HL-60 (cell line): Measurements from ENCODE around the gene CYCS.

ENCODE experiments used
- DNase-seq, 2 experiments: peaks; one replicate each; pipeline ENCODE4 v3.0.0-alpha.2; 2010 to 2020; ENCODE audit warnings: low read depth in 1 of 2, low spot score in 1 of 2
- H3K27ac ChIP-seq: fragments of 250-450 bp; sonication (Bioruptor Pico); replicated peaks from 2 replicates; pipeline ENCODE4 v1.5.1; 2020; ENCODE audit warnings: mild to moderate bottlenecking, moderate library complexity
- H3K27me3 ChIP-seq: fragments of 250-450 bp; sonication (Bioruptor Pico); 2 replicates; pipeline ENCODE4 v1.5.1; 2021; ENCODE audit warnings: mild to moderate bottlenecking, moderate library complexity; ENCODE audit not compliant: insufficient read depth, poor library complexity, severe bottlenecking
- H3K4me3 ChIP-seq: replicated peaks from 2 replicates; pipeline ENCODE4 v1.5.1; 2011; ENCODE audit warnings: mild to moderate bottlenecking, control low read depth, low read length; ENCODE audit not compliant: insufficient read depth
- GABPA ChIP-seq: IDR thresholded peaks from 2 replicates; pipeline ENCODE4 v1.6.1; 2012; ENCODE audit warnings: low read depth
- POLR2AphosphoS5 ChIP-seq: IDR thresholded peaks from 2 replicates; pipeline ENCODE4 v1.6.1; 2012; ENCODE audit warnings: low read depth
- SPI1 ChIP-seq: IDR thresholded peaks from 2 replicates; pipeline ENCODE4 v1.6.1; 2012; ENCODE audit warnings: low read depth, mild to moderate bottlenecking, borderline replicate concordance
- long read RNA-seq: library from polyadenylated mRNA; unstranded; transcript quantifications from one replicate; pipeline ENCODE4 v2.0.0, GENCODE V29; 2020
- TF ChIP-seq, protein P1 (sequence below): IDR thresholded peaks from one replicate; pipeline ENCODE4 v1.5.1; 2011; ENCODE audit warnings: low read length, control low read depth, inconsistent platforms; ENCODE audit not compliant: insufficient read depth
- TF ChIP-seq, protein P2 (sequence below): IDR thresholded peaks from 2 replicates; pipeline ENCODE4 v1.6.1; 2012; ENCODE audit warnings: low read depth; ENCODE audit not compliant: insufficient replicate concordance

The CYCS gene
- long read RNA-seq, full-length matches to known transcripts = 598 of 607 reads
- long read RNA-seq, partial matches to known transcripts = 7 of 607 reads
- long read RNA-seq, other reads (novel, unspliced or antisense) = 2 of 607 reads

DNA sequence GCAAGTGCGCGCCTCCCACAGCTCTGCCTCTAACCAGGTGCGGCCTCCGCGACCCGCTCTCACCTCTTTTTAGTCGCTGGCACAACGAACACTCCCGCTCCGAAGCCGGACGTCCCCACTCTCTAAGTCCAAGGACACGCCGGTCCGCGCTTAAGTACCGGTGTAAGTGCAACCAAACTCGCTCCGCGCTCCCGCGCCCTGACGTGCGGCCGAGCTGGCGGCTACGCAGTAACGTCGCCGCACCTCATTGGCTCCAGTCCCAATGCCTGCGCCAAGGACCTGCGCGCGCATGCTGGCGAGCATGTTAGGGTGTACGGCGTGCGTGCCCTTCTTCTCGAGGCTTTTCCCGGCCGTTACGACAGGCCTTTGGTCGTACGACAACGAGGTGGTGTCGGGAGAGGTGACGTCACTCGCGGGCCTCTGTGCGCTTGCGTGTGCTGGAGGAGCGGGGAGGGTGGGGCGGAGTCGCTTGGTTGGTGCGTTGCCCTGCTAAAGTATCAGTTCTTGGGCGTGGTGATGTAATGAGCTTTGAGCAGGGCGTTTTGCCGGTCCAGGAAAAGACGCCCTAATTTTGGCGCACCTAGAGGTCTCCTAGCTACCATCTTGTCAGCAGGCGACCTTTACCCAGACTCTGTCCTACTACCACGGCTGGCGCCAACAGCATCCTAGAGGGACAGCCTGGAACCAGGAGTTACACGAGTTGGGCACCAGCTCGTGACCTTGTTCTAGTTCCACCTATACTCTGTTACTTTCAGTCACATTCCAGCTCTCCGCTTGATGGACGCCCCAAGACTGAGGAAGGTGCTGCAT lies at the start of gene CYCS:
Gene CYCS (minus strand): TSS at position 124 of the 810 bp plus-strand sequence. CDS start 1,141 bp downstream, outside the sequence.
- peak; percentile 100 for DNase-seq
- peak within 1 kb of the TSS; percentile 83 for H3K27ac ChIP-seq
- H3K27me3 ChIP-seq = no peaks in the 10 kb centered on the region
- H3K4me3 ChIP-seq = peak within 1 kb of the TSS; percentile 63
- TF ChIP-seq POLR2AphosphoS5 = peak; percentile 99
- TF ChIP-seq, protein P1, sequence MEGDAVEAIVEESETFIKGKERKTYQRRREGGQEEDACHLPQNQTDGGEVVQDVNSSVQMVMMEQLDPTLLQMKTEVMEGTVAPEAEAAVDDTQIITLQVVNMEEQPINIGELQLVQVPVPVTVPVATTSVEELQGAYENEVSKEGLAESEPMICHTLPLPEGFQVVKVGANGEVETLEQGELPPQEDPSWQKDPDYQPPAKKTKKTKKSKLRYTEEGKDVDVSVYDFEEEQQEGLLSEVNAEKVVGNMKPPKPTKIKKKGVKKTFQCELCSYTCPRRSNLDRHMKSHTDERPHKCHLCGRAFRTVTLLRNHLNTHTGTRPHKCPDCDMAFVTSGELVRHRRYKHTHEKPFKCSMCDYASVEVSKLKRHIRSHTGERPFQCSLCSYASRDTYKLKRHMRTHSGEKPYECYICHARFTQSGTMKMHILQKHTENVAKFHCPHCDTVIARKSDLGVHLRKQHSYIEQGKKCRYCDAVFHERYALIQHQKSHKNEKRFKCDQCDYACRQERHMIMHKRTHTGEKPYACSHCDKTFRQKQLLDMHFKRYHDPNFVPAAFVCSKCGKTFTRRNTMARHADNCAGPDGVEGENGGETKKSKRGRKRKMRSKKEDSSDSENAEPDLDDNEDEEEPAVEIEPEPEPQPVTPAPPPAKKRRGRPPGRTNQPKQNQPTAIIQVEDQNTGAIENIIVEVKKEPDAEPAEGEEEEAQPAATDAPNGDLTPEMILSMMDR = no peak
- TF ChIP-seq, protein P2, sequence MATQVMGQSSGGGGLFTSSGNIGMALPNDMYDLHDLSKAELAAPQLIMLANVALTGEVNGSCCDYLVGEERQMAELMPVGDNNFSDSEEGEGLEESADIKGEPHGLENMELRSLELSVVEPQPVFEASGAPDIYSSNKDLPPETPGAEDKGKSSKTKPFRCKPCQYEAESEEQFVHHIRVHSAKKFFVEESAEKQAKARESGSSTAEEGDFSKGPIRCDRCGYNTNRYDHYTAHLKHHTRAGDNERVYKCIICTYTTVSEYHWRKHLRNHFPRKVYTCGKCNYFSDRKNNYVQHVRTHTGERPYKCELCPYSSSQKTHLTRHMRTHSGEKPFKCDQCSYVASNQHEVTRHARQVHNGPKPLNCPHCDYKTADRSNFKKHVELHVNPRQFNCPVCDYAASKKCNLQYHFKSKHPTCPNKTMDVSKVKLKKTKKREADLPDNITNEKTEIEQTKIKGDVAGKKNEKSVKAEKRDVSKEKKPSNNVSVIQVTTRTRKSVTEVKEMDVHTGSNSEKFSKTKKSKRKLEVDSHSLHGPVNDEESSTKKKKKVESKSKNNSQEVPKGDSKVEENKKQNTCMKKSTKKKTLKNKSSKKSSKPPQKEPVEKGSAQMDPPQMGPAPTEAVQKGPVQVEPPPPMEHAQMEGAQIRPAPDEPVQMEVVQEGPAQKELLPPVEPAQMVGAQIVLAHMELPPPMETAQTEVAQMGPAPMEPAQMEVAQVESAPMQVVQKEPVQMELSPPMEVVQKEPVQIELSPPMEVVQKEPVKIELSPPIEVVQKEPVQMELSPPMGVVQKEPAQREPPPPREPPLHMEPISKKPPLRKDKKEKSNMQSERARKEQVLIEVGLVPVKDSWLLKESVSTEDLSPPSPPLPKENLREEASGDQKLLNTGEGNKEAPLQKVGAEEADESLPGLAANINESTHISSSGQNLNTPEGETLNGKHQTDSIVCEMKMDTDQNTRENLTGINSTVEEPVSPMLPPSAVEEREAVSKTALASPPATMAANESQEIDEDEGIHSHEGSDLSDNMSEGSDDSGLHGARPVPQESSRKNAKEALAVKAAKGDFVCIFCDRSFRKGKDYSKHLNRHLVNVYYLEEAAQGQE = peak; percentile 79
- no peak for TF ChIP-seq SPI1
- TF ChIP-seq GABPA = no peak

GRCh38 chr7:25173184-25173583 lies 48.1 kb upstream of the CYCS start:
- no peak for DNase-seq
- H3K4me3 ChIP-seq = no peak overlapping the region
- H3K27ac ChIP-seq = no peak overlapping the region
- no peaks in the 10 kb centered on the region for H3K27me3 ChIP-seq
- TF ChIP-seq GABPA (no peak), SPI1 (no peak), POLR2AphosphoS5 (no peak)
- TF ChIP-seq, protein P1 = no peak
- TF ChIP-seq, protein P2 = no peak

- Histone ChIP-seq H3K4me3 (no peak overlapping the region), H3K27ac (no peak overlapping the region), H3K27me3 (no peaks in the 10 kb centered on the region)
- TF ChIP-seq POLR2AphosphoS5 (no peak), SPI1 (no peak), GABPA (no peak)
- TF ChIP-seq, protein P1 = no peak
- TF ChIP-seq, protein P2 = no peak
- DNase-seq = no peak
Measured at GRCh38 chr7:25171516-25171915, 46.5 kb upstream of the CYCS start.
